Measurements from ENCODE around the gene HORMAD2.

Gene HORMAD2

DNA sequence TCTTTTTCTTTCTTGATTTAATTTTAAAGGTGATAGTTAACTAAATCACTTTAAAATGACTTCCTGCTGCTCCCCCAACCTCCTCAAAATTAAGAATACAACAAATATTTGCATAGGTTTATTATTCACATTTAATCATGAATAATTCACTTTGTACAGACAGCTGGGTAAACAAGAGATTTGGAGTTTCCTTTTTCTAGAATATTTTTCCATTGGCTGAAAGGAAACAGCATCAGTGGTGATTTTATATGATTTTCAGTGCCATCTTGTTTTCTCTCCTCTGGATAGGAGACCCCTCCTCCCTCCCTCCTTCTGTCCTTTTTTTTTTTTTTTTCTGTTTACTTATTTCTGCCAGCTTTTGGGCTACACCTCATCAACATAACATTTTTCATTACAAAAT is 105.8 kb downstream of the HORMAD2 start:
- DNase-seq (ENCODE audit: low read depth): no peak
- TF ChIP-seq CTCF (IDR thresholded peaks at IDR 0.05; ENCODE audit: insufficient read depth, low read depth, low read length, missing control alignments): no peak
- no peak overlapping the region for H3K4me3 ChIP-seq (ENCODE audit: low read length)

DNA sequence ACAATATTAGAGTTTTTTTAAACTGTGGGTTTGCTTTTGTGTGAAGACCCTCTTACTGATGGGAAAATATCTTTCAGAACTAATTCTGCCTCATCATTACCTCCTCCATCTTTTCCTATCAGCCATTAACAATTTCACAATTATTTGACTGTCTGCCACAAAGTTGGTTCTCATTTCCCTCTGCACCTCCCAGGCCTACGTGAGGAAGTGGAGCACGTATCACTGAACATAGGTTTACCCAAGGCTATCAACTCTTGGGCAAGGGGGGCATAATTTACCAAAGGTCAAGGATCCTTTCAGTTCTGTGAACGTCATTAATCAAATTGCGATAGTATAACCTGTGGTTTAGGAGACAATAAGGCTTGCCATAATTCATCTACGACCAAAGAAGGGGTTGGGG is 106.2 kb downstream of the HORMAD2 start:
- DNase-seq (ENCODE audit: low read depth): no peak
- H3K4me3 ChIP-seq (ENCODE audit: low read length): no peak overlapping the region
- no peak for TF ChIP-seq CTCF (IDR thresholded peaks at IDR 0.05; ENCODE audit: insufficient read depth, low read depth, low read length, missing control alignments)

DNA sequence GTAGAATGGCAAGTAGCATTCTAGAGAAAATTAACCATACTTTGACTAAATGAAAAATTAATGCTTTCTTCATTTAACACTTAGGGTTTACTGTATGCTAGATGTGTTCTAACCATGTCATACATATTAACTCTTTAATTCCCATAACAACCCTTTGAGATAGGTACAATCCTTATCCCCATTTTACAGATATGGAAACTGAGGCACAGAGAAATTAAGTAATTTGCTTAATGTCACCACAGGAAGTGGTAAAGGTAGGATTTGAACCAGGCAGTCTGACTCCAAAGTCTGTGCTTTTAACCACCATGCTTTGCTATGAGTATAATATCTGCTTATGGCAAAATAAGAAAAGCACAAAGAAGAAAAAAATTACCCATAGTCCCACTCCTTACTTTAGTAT is 106.8 kb downstream of the HORMAD2 start:
- DNase-seq (ENCODE audit: low read depth): no peak
- no peak for TF ChIP-seq CTCF (IDR thresholded peaks at IDR 0.05; ENCODE audit: insufficient read depth, low read depth, low read length, missing control alignments)
- no peak overlapping the region for H3K4me3 ChIP-seq (ENCODE audit: low read length)

GRCh38 chr22:30187529-30188407 is 107.5 kb downstream of the HORMAD2 start:
- DNase-seq (ENCODE audit: low read depth): no peak
- TF ChIP-seq CTCF (IDR thresholded peaks at IDR 0.05; ENCODE audit: insufficient read depth, low read depth, low read length, missing control alignments): no peak
- no peak overlapping the region for H3K4me3 ChIP-seq (ENCODE audit: low read length)

DNA sequence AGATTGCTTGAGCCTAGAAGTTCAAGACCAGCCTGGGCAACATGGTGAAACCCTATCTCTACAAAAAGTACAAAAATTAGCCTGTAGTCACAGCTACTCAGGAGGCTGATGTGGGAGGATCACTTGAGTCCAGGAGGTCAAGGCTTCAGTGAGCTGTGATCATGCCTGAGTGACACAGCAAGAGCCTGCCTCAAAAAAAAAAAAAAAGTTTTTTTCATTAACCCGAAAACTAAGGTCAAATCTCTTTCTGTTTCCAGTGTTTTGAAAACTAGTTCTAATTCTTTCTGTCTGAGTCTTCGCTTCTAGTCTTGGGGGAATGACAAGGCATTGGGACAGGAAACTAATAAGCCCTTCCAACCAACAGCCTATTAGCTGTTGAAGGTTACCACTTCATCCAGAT is 108.6 kb downstream of the HORMAD2 start:
- no peak overlapping the region for H3K4me3 ChIP-seq (ENCODE audit: low read length)
- no peak for TF ChIP-seq CTCF (IDR thresholded peaks at IDR 0.05; ENCODE audit: insufficient read depth, low read depth, low read length, missing control alignments)
- DNase-seq (ENCODE audit: low read depth): no peak

GRCh38 chr22:30190574-30190973 is 110.3 kb downstream of the HORMAD2 start:
- no peak for DNase-seq (ENCODE audit: low read depth)
- no peak for TF ChIP-seq CTCF (IDR thresholded peaks at IDR 0.05; ENCODE audit: insufficient read depth, low read depth, low read length, missing control alignments)
- H3K4me3 ChIP-seq (ENCODE audit: low read length): no peak overlapping the region
